HFF-Myc (cell line): ENCODE measurements around the gene IFNL1.

Experiments used
- DNase-seq: peaks from one replicate; pipeline ENCODE4 v3.0.0-alpha.2; 2011; ENCODE audit warnings: low read depth; ENCODE audit errors: extremely low read depth
- H3K4me3 ChIP-seq: replicated peaks from 2 replicates; pipeline ENCODE4 v1.5.1; 2011; ENCODE audit warnings: low read depth, mild to moderate bottlenecking, control low read depth, low read length
- CTCF ChIP-seq: IDR thresholded peaks from 2 replicates; pipeline ENCODE4 v1.5.1; 2012; ENCODE audit warnings: mild to moderate bottlenecking, low read depth, low read length, control low read depth; ENCODE audit errors: missing control alignments

The IFNL1 gene

GRCh38 chr19:39275578-39275977 lies 20.6 kb upstream of the IFNL1 start:
- TF ChIP-seq CTCF = no peak
- DNase-seq = no peak
- H3K4me3 ChIP-seq = no peak overlapping the region

- TF ChIP-seq CTCF = no peak
- DNase-seq = no peak
- H3K4me3 ChIP-seq = no peak overlapping the region
These were observed 19.5 kb upstream of the IFNL1 start for GRCh38 chr19:39276740-39277139.

- DNase-seq = no peak
- no peak overlapping the region for H3K4me3 ChIP-seq
- no peak for TF ChIP-seq CTCF
These were observed 18.6 kb upstream of the IFNL1 start for GRCh38 chr19:39277598-39277997.

- no peak for TF ChIP-seq CTCF
These were observed 14.2 kb upstream of the IFNL1 start for GRCh38 chr19:39282021-39282420.

GRCh38 chr19:39284032-39284431 lies 12.2 kb upstream of the IFNL1 start:
- no peak overlapping the region for H3K4me3 ChIP-seq
- DNase-seq = no peak
- no peak for TF ChIP-seq CTCF

More at GRCh38 chr19:39282021-39282420, 14.2 kb upstream of the IFNL1 start:
- H3K4me3 ChIP-seq = no peak overlapping the region
- DNase-seq = no peak

- no peak for DNase-seq
- no peak overlapping the region for H3K4me3 ChIP-seq
- no peak for TF ChIP-seq CTCF
These were observed 2.8 kb upstream of the IFNL1 start for GRCh38 chr19:39293394-39293793.

GRCh38 chr19:39296906-39297305 lies 699 bp downstream of the IFNL1 start:
- no peak for DNase-seq
- no peak for TF ChIP-seq CTCF

More at GRCh38 chr19:39296906-39297305, 699 bp downstream of the IFNL1 start:
- H3K4me3 ChIP-seq = no peak overlapping the region
